KOPT-K1 (cell line): ENCODE measurements around the gene PLA2G3.

Experiments used
- H3K27ac ChIP-seq: fragments of 200-600 bp; sonication (generic); 2 replicates; pipeline ENCODE4 v1.5.1; 2016; ENCODE audit warnings: antibody characterized with exemption, mild to moderate bottlenecking, low read depth, low read length; ENCODE audit not compliant: poor library complexity, severe bottlenecking
- H3K36me3 ChIP-seq: fragments of 200-600 bp; sonication (generic); 2 replicates; pipeline ENCODE4 v1.5.1; 2017; ENCODE audit warnings: antibody characterized with exemption, mild to moderate bottlenecking, low read length, moderate library complexity; ENCODE audit not compliant: insufficient read depth
- H3K9me3 ChIP-seq: fragments of 200-600 bp; sonication (generic); 2 replicates; pipeline ENCODE4 v1.5.1; 2017; ENCODE audit warnings: antibody characterized with exemption, low read length, mild to moderate bottlenecking; ENCODE audit not compliant: insufficient read depth, poor library complexity, severe bottlenecking

Gene PLA2G3

GRCh38 chr22:31092161-31092560 lies 48.1 kb downstream of the PLA2G3 start:
- H3K27ac ChIP-seq, result no peak overlapping the region
- H3K36me3 ChIP-seq, result peaks cover 83% of the 10 kb centered on the region
- no peaks in the 10 kb centered on the region for H3K9me3 ChIP-seq

GRCh38 chr22:31091106-31091975 lies 49.0 kb downstream of the PLA2G3 start:
- H3K27ac ChIP-seq, result no peak overlapping the region
- H3K9me3 ChIP-seq, result no peaks in the 10 kb centered on the region
- H3K36me3 ChIP-seq, result peaks cover 75% of the 10 kb centered on the region

GRCh38 chr22:31090217-31091085 lies 49.9 kb downstream of the PLA2G3 start:
- H3K27ac ChIP-seq, result no peak overlapping the region
- H3K36me3 ChIP-seq, result peaks cover 67% of the 10 kb centered on the region
- H3K9me3 ChIP-seq, result no peaks in the 10 kb centered on the region

- no peaks in the 10 kb centered on the region for H3K9me3 ChIP-seq
- H3K27ac ChIP-seq, result no peak overlapping the region
- H3K36me3 ChIP-seq, result peaks cover 60% of the 10 kb centered on the region
These were observed 50.9 kb downstream of the PLA2G3 start for GRCh38 chr22:31089160-31090100.

- peaks cover 52% of the 10 kb centered on the region for H3K36me3 ChIP-seq
- no peaks in the 10 kb centered on the region for H3K9me3 ChIP-seq
- no peak overlapping the region for H3K27ac ChIP-seq
These were observed 51.9 kb downstream of the PLA2G3 start for GRCh38 chr22:31088233-31088986.

- peaks cover 48% of the 10 kb centered on the region; the same call in 1 of the 2 replicates for H3K36me3 ChIP-seq
- H3K27ac ChIP-seq, result no peak overlapping the region
- H3K9me3 ChIP-seq, result no peaks in the 10 kb centered on the region
These were observed 52.5 kb downstream of the PLA2G3 start for GRCh38 chr22:31087744-31088215.

- no peaks in the 10 kb centered on the region for H3K9me3 ChIP-seq
- H3K36me3 ChIP-seq, result peaks cover 38% of the 10 kb centered on the region; the same call in 1 of the 2 replicates
- H3K27ac ChIP-seq, result no peak overlapping the region
These were observed 53.5 kb downstream of the PLA2G3 start for GRCh38 chr22:31086703-31087330.

- Histone ChIP-seq H3K9me3 (no peaks in the 10 kb centered on the region), H3K27ac (no peak overlapping the region), H3K36me3 (peaks cover 30% of the 10 kb centered on the region; the same call in 1 of the 2 replicates)
These were observed 54.4 kb downstream of the PLA2G3 start for GRCh38 chr22:31085928-31086327.

- Histone ChIP-seq H3K27ac (peak overlapping the region; percentile 72), H3K36me3 (peaks cover 27% of the 10 kb centered on the region; the same call in 1 of the 2 replicates)
These were observed 54.8 kb downstream of the PLA2G3 start for GRCh38 chr22:31085493-31085824.

GRCh38 chr22:31084811-31085492 lies 55.4 kb downstream of the PLA2G3 start:
- H3K9me3 ChIP-seq, result no peaks in the 10 kb centered on the region
- H3K36me3 ChIP-seq, result peaks cover 22% of the 10 kb centered on the region; the same call in 1 of the 2 replicates
- H3K27ac ChIP-seq, result peak overlapping the region; percentile 72

More at GRCh38 chr22:31085493-31085824, 54.8 kb downstream of the PLA2G3 start:
- H3K9me3 ChIP-seq, result no peaks in the 10 kb centered on the region
